ENCODE data around the gene COL24A1. TPM values are rescaled to one million over a fixed set of nuclear protein-coding genes. Genes with fewer than 3 reads are reported as not detected.
A peak's percentile ranks its signal among the peaks of the same experiment; 100 is the strongest.
"Not testable (repeated sequence)": the region's sequence is repeated elsewhere in the genome, so short reads cannot be mapped to it uniquely, and the experiment has no call there.

COL24A1 gene
- total RNA-seq, 1 donor from 2014 or later = 2.7 TPM

DNA sequence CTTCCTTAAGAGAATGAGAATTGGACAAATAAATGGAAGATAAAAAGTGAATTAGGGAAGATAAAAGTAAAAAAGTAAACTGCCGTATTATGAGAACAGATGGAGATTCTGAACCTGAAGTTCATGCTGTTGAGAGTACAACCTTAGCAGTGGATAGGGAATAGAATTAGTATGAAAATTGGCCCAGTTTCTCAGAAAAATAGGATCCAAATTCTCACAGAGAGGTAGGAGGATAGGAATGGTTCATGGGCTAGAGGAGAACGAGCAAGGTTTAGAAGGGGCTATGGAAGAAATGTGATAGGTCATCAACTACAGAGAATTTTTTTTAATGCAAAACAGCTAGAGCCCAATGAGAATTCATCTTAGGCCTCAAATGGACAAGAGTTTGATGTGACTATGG is 42.3 kb downstream of the COL24A1 start:
- no peak overlapping the region for H3K4me3 Mint-ChIP-seq
- TF ChIP-seq, protein P1, sequence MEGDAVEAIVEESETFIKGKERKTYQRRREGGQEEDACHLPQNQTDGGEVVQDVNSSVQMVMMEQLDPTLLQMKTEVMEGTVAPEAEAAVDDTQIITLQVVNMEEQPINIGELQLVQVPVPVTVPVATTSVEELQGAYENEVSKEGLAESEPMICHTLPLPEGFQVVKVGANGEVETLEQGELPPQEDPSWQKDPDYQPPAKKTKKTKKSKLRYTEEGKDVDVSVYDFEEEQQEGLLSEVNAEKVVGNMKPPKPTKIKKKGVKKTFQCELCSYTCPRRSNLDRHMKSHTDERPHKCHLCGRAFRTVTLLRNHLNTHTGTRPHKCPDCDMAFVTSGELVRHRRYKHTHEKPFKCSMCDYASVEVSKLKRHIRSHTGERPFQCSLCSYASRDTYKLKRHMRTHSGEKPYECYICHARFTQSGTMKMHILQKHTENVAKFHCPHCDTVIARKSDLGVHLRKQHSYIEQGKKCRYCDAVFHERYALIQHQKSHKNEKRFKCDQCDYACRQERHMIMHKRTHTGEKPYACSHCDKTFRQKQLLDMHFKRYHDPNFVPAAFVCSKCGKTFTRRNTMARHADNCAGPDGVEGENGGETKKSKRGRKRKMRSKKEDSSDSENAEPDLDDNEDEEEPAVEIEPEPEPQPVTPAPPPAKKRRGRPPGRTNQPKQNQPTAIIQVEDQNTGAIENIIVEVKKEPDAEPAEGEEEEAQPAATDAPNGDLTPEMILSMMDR (IDR thresholded peaks at IDR 0.05; ENCODE audit: unreplicated experiment) = no peak
- H3K27ac Mint-ChIP-seq = no peak overlapping the region
- peaks cover 1% of the 10 kb centered on the region for H3K27me3 Mint-ChIP-seq (ENCODE audit: low read depth)
- H3K9me3 Mint-ChIP-seq = peaks cover 2% of the 10 kb centered on the region
- DNase-seq (ENCODE audit: low spot score in 2 of 2, unreplicated experiment in 2 of 2) = no peak
- H3K4me1 Mint-ChIP-seq = peaks cover 7% of the 10 kb centered on the region
- H3K36me3 Mint-ChIP-seq = no peaks in the 10 kb centered on the region

DNA sequence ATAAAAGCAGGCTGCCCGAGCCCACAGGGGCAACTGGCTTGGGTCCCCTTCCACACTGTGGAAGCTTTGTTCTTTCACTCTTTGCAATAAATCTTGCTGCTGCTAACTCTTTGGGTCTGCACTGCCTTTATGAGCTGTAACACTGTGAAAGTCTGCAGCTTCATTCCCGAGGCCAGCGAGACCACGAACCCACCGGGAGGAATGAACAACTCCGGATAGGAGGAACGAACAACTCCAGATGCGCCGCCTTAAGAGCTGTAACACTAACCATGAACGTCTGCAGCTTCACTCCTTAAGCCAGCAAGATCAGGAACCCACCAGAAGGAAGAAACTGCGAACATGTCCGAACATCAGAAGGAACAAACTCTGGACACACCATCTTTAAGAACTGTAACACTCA is 45.0 kb downstream of the COL24A1 start:
- H3K4me1 Mint-ChIP-seq; H3K36me3 Mint-ChIP-seq; H3K27me3 Mint-ChIP-seq (ENCODE audit: low read depth); H3K27ac Mint-ChIP-seq; DNase-seq (ENCODE audit: low spot score in 2 of 2, unreplicated experiment in 2 of 2); H3K4me3 Mint-ChIP-seq; H3K9me3 Mint-ChIP-seq: not testable (repeated sequence)

GRCh38 chr1:86110451-86111129 is 46.0 kb downstream of the COL24A1 start:
- Mint-ChIP-seq H3K27me3 (ENCODE audit: low read depth) (peaks cover 1% of the 10 kb centered on the region), H3K4me3 (no peak overlapping the region), H3K4me1 (peaks cover 7% of the 10 kb centered on the region)

GRCh38 chr1:86105533-86105866 is 51.1 kb downstream of the COL24A1 start:
- DNase-seq (ENCODE audit: low spot score in 2 of 2, unreplicated experiment in 2 of 2) = no peak
- peaks cover 22% of the 10 kb centered on the region for H3K27me3 Mint-ChIP-seq (ENCODE audit: low read depth)
- peaks cover 5% of the 10 kb centered on the region for H3K4me1 Mint-ChIP-seq
- TF ChIP-seq, protein P1 (IDR thresholded peaks at IDR 0.05; ENCODE audit: unreplicated experiment) = no peak
- no peak overlapping the region for H3K4me3 Mint-ChIP-seq
- H3K36me3 Mint-ChIP-seq = no peaks in the 10 kb centered on the region
- peaks cover 9% of the 10 kb centered on the region for H3K9me3 Mint-ChIP-seq
- no peak overlapping the region for H3K27ac Mint-ChIP-seq

More at GRCh38 chr1:86110451-86111129, 46.0 kb downstream of the COL24A1 start:
- TF ChIP-seq, protein P1 (IDR thresholded peaks at IDR 0.05; ENCODE audit: unreplicated experiment) = no peak
- Mint-ChIP-seq H3K27ac (no peak overlapping the region), H3K9me3 (no peaks in the 10 kb centered on the region), H3K36me3 (no peaks in the 10 kb centered on the region)
- no peak for DNase-seq (ENCODE audit: low spot score in 2 of 2, unreplicated experiment in 2 of 2)

DNA sequence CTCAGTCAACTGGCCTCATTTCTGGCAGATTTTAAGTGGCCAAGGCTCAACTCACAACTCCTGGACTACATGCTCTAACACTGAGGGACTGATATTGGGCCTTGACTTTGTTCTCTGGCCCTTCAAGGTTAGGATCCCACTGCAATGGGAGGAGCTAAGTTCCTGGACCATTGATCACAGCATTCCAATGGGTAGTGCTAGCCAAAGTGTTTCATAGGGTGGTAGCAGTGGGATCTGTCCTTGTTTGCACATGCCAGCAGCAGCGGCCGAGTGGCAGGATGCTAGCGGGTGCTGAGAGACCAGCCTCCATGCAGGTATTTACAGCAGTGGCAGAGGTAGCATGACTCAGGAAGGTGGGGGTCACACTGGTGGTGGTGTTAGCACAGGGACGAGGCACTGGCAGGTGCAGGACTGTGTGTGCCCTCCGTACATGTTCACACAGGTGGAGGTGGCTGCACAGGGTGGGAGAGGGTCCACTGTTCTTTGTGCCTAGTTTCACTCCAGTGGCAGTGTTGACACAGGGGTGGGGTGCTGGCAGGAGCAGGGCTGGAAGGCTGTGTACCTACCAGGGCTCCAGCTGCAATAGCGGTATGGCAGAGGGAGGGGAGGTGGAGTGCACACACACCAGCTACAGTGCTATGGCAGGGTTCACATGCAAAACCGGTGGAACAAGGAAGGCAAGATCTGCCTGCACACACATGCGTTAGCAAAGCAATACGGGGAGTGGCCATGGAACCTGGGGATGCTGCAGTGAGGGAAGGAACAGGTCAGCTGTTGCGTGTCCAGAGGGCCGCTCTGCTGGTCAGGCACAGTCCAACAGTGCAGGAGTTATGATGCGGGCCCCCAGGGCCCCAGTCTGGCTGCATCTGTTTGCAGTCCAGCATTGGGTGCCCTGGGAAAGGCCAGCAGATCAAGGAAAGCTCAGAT is 51.7 kb downstream of the COL24A1 start:
- H3K9me3 Mint-ChIP-seq = peaks cover 9% of the 10 kb centered on the region
- H3K4me1 Mint-ChIP-seq = peaks cover 5% of the 10 kb centered on the region
- no peaks in the 10 kb centered on the region for H3K36me3 Mint-ChIP-seq
- H3K27ac Mint-ChIP-seq = no peak overlapping the region
- peak in 1 of 2 experiments; percentile 43 for DNase-seq (ENCODE audit: low spot score in 2 of 2, unreplicated experiment in 2 of 2)
- peaks cover 24% of the 10 kb centered on the region for H3K27me3 Mint-ChIP-seq (ENCODE audit: low read depth)
- H3K4me3 Mint-ChIP-seq = no peak overlapping the region
- TF ChIP-seq, protein P1 (IDR thresholded peaks at IDR 0.05; ENCODE audit: unreplicated experiment) = no peak

DNA sequence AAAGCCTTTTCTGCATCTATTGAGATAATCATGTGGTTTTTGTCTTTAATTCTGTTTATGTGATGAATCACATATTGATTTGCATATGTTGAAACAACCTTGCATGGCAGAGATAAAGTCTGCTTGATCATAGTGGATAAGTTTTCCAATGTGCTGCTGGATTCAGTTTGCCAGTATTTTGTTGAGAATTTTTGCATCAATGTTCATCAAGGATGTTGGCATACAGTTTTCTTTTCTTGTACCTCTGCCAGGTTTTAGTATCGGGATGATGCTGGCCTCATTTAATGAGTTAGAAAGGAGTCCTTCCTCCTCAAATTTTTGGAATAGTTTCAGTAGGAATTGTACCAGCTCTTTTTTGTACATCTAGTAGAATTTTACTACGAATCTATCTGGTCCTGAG is 55.0 kb downstream of the COL24A1 start:
- TF ChIP-seq, protein P1 (IDR thresholded peaks at IDR 0.05; ENCODE audit: unreplicated experiment) = no peak
- Mint-ChIP-seq H3K36me3 (no peaks in the 10 kb centered on the region), H3K9me3 (peaks cover 9% of the 10 kb centered on the region), H3K27me3 (ENCODE audit: low read depth) (peaks cover 47% of the 10 kb centered on the region), H3K4me1 (peaks cover 5% of the 10 kb centered on the region), H3K4me3 (no peak overlapping the region), H3K27ac (no peak overlapping the region)
- no peak for DNase-seq (ENCODE audit: low spot score in 2 of 2, unreplicated experiment in 2 of 2)

Data from mesothelial cell of epicardium (in vitro differentiated cells).